Ecto neural progenitor cell (in vitro differentiated cells): ENCODE measurements around the gene SATB2.

Experiments used
- DNase-seq: peaks from one replicate; pipeline ENCODE4 v3.0.0-alpha.2; 2018; ENCODE audit warnings: low spot score

The SATB2 gene

DNA sequence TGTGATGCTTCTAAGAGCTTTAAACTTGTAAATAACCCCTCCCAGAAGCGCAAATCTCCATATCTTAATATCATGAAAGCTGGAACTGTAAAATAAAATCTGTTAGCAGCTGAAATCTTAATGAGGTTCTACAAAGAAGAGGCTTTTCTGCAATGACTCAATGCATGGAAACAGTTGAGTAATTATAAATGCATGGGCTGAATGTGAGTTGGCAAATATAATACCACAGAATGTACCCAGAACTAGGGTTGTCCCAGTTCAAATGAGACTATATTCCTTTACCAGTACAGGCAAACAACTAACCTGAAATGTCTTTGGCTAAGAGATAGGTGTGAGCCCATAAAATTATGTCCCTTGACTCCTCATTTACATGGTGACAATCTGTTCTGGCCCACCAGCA is 52.9 kb downstream of the SATB2 start:
- DNase-seq = no peak

DNA sequence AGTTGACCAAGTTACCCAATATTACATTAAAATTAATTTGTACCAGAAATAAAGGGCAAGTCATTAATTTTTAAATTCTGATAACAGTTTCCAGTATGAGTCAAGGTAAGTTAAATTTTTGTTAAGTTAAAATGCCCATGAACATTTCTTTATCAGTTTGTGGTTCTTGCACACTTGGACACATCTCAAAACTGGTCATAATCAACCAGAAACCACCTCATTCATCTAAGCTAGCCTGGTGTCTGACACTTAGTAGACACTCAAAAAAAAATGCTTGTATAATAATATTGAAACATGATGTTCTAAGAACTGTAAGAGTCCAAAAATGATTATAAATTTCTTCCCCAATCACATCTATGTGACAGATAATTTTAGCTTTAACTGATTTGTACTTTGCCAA is 62.4 kb downstream of the SATB2 start:
- no peak for DNase-seq

DNA sequence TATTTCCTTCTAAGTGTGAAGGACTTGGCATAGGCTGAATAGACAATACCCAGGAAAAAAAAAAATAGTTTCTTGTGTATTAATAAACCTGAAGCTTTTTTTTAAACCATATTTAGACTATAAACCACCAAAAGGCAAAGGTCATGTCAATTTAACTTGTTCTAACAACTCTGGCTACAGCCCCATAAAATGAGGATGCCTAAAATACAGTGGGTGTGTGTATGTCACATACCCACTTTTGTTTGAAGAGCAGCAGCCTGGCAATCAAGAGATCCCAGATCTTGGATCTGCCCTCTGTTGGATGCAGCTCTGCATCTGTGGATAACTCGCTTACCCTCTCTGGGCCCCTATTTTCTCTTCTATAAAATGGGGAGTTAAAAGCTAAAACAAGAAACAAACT is 65.4 kb downstream of the SATB2 start:
- no peak for DNase-seq

DNA sequence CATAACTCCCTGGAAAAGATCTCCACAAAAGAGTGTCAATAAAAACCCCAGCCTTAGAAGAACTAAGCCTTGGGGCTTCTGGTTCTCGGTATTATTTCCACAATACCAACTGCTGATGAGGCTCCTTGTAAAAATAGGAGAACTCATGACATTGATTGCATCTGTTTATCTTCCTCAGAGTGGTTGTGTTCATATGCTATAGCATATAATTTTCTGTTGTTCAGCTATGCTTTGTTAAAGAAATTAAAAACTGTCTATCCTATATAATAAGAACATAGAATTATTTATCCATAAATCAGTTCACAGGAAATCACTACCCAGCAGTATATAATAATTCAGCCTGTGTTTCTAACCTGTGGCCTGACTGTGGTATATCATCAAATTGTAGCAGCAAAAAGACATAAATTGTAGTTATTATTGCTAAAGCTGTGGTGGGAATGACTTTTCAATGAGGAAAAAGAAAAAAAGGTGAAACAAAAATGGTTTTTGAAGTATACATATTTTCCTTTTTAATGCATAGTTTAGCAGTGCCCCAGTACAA is 68.9 kb downstream of the SATB2 start:
- no peak for DNase-seq

DNA sequence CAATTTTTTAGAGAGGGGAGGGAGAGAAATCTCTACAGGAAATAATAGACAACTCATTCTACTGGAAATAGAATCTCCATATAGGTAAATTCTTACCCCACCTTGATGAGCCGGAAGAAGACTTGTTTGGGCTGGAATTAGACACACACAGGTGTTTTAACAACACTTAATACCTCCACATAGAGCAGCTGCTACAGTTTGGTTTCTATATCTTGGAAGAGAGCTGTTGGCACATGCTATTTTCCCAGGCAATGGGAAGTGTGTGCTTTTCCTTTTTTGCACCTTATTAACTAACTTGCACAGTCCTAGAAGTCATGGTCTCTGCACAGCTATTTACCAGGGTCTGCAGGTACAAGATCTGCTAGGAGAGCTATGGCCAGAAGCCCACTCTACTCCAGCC is 73.7 kb downstream of the SATB2 start:
- no peak for DNase-seq

DNA sequence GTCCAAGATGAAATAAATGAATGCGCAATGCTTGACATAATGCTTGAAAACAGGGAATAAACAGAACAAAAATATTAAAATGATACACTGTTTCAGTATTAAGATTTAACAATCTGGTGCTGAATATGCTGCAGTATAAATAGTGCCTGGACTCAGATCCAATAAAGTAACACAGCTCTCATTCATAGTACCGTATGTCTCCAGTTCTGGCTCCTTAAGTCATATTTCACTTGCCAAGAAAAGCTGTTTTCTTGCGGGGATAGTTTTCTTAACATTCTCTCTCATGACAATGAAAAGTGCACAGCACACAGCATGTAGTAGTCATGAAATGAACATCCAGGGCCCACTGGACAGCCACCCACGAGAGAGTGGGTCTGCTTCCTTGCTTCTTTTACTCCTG is 74.7 kb downstream of the SATB2 start:
- no peak for DNase-seq

DNA sequence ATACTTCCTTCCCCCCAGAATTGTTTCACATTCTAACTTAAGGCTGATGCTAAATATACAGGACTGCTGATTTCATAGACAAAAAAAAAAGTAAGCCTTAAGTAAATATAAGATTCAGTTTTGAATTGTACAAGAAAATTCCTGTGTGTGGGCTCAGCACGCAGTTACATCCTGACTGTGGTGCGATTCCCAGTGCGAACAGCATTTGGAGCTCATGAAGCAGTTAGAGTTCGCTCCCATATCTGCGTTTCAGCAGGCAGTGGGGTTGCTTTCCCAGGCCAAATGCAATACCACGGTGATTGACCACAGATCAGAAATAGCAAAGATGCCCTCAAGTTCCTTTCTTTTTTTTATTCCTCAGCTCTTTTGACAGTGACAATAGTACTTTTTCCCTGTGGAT is 75.6 kb downstream of the SATB2 start:
- DNase-seq = no peak

DNA sequence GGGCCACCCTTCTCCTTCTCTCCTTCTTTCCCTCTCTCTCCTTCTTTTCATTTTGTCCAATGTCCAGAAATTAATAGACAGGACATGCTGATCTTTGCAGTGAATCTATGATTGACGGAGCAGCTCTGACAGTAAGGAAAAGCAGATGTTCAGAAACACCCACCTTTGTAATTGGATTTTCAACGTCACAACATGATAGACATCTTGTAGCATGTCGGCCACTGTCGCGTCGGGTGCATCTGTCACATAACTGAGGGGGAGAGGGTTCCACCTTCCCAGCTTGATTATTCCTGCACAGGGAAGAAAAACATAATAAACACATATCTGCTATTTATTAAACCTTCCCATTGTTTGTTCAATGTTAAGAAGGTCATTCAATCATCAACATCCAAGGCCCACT is 76.2 kb downstream of the SATB2 start:
- DNase-seq = no peak

DNA sequence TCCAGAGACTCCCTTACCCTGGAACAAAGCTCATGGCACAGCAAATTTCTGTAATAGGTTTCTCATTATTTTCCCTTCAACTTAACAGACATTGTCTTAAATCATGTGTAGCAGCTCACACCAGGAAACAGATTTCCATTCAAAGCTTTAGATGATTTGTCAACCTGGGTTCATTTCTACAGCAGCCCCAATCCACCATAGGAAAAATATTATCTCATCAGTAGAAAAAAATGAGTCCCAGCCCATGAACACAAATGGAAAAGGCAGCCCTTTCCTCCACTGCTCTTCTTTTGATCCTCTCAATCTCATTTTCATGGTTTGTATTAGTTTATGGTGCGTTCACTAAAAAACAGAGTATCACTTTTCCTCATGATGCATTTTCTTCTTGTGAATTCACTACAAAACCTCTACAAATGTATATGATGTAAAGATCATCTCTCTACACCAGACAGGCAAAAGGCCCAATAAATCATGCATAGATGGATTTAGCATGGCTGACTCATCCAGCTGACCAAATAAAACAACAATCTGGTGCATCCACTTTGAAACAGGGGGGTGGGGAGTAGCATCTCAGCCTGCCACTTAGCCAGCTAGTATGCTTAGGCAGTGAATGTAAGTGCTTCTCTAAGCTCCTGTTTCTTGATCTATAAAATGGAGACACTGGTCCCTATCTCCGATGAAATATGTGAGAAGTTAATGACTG is 78.6 kb downstream of the SATB2 start:
- no peak for DNase-seq

DNA sequence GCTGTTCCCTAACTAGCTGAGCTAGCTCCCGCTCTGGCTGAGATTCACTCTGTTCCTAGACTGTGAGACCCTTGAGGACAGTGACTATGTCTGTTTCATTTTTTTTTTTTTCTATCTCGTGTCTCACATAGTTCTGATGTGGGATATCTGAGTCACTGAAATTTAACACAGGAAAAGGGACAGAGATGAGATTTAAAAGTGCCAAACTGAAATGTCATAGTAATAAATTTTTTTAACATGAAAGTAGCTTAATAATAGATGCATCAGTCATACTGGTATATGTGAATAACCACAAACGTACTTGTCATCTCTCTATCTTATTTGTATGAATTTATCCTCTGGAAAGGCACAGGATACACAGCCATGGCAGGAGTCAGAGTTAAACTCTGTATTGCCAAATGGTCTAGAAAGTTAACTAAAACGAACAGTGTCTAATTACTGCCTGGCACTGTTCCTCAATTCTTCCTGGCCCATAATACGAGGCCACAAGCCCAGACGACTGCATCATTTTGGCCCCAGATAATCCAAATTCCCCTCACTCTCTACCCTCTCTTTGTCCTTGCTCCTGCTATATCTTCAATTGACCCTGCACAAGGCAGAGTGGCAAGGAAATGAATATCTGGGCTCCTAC is 87.5 kb downstream of the SATB2 start:
- DNase-seq = no peak

DNA sequence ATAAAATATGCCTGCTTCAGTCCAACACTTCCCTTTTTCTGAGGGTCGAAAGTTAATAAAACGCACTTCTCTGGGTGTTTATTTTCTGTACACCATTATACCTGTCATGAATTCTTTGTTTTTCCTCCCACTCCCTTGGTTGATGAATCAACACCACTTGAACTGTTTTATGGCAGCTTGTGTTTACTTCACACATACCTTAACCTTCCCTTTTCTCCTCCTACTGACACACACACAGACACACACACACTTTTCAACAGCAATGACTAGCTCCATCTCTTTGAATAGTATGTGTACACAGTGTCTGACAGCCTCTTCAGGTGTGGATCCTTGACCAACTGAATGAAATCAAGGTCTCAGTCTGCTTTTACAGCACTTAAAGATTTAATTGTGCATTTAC is 91.3 kb downstream of the SATB2 start:
- DNase-seq = no peak

DNA sequence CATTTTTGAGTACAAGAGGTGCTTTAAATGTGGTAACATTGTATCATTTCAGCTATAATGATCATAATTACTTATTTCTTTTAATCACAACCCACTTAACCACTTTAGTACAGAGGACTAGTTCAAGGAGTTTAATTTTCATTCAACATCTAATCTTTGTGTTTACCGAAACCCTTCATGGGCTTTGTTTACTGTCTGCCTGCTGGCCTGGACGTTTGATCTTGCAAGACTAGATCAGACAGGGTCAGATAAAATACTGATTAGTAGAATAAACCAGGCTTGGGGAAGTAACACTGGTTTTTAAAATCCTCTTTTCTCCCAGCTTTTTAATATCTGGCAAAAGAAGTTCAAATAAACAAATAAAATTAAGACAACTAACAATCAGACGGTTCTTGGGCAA is 93.6 kb downstream of the SATB2 start:
- no peak for DNase-seq

DNA sequence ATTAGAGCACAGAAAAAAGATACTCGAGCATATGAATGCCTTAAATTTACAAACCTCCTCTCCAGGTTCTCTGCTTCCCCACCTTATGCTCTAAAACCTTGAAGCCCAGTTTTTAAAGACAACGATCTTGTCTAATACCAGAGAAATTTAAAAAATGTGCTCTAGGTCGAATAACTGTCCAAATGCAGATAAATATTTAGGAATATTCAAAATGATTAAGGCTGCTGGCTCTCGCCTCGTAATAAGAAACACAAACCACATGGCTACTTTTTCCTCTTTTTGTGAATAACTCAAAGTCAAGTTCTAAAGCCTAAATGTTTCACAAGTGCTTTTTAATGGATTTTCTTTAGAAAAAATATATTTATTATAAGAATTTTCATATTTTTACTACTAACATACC is 101.3 kb downstream of the SATB2 start:
- DNase-seq = no peak

DNA sequence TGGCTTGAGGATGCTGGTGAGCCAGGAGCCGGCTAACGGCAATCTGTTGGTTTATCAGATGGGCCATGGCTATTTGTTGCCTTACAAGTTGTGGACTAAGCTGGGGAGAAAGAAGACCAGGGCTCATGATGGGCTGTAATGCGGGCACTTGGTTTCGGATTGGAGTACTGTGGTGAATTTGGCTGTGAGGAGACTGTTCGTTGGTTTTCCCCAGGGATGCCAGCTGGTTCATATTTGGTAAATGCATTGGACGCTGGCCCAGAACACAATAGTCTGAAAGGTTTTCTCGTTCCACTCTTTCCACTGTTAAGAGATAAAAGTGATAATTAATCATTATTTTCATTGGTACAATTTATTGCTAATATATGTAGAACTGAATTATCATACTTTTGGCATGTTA is 108.9 kb downstream of the SATB2 start:
- no peak for DNase-seq

DNA sequence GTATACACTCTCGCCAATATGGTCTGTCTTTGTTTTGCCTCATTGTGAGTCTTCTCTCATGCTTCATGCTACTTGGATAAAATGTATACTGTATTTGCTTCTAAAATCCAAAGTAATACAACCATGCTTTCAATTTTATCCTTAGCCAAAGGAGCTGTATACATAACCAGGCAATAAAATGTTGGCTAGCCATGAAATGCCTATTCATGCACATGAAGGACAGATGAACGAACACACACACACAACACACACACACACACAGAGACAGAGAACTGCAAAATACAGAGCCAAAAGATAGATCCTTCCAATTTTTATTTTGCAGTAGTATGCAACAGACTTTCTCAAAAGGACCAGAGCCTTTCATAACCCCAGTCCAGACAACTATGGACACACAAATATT is 113.7 kb downstream of the SATB2 start:
- no peak for DNase-seq

DNA sequence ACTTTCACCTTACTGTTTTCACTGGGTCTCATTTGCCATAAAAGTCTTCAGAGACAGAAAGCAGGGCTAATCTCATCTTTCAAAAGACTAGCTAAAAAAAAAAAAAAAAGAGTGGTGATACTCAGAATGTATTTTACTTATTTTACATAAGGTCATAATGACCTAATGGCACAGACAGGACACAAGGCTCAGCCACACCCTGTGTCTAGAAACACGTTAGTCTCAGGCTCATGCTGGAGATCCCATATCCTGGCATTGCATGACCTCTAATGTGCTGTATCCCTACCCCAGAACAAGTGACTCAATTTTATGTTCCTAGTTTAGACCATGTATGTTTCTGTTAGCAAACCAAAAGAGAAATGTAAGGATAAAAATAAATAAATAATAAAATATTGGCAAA is 115.4 kb downstream of the SATB2 start:
- no peak for DNase-seq

DNA sequence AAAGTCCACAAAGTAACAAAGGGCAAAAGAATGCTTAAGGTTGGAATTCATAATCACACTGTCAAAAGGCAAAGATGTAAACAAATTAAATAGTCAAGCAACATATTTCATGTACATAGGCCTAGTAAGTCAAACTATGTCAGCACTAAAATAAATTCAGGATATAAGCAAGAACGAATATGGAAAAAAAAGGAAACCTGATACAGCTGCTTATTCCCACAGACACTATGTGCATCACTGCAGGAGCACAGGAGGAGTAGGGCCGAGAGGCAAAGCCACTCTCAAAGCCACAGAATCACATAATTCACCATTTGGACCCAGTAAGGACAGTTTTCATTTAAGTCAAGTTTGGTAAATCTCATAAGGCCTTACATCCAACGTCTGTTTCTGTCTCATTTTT is 116.6 kb downstream of the SATB2 start:
- no peak for DNase-seq

DNA sequence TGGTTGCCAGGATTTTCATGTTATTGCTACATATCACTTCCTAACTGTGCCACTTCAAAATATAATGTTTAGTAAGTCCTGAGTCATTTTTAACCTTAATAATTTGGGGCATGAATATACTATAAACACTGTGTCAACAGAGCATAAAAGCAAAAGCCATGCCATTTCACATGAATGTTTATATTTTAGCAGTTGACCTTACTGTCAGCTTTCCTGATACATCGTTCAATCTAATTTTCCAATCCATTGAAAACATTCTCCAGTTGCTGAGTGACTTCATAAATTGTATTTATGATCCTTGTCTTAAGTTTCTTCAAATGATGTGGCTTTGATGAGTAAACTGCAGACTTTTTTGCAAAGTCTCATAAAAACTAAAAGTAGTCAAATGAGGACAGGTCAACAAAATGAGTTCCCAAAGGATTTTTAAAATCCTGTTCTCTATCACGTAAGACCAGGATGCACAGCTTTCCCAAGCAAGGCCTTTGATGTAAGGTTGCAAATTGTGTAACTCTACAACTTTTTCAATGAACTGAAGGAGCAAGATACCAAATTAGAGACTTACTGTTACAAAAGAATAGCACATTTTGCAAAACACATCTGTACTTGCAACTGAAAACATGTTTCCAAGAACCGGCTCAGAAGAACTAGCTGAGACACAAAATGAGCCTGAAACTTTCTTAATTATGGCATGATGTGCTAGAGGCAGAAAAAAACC is 117.7 kb downstream of the SATB2 start:
- DNase-seq = no peak

DNA sequence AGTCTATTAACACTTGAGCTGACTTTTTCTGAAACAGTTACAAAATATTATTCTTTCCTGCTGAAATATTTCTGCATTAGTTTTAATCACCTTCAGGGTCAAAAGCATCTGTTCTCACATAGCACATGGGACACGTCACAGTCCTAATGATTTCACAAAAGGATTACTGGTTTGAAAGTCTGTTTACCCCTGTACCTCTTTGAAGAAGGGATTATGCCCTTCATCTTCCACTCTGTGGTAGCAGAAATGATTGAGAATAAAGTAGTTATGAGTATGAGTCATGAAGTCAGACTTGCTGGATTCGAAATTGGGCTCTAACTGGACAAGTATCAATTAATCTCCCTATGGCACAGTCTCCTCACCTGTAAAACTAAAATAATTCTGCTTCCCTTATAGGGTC is 121.2 kb downstream of the SATB2 start:
- no peak for DNase-seq

DNA sequence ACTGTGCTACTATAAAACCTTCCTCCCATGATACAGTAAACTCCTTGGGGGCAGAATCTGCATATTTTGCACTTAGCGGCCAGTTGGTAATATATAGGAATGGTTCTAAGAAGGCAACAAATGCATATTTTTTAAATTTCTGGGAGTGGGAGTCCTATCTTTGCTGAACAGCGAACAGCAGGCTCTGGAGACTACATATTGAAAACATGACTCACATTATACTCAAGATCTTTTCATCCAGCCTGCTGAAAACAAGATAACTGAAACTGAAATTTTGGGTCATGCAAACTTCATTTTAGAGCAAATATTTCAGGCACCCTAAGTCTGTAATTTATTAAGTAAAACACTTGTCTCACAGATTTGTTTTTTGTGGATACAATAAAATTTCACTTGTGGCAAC is 122.2 kb downstream of the SATB2 start:
- no peak for DNase-seq

DNA sequence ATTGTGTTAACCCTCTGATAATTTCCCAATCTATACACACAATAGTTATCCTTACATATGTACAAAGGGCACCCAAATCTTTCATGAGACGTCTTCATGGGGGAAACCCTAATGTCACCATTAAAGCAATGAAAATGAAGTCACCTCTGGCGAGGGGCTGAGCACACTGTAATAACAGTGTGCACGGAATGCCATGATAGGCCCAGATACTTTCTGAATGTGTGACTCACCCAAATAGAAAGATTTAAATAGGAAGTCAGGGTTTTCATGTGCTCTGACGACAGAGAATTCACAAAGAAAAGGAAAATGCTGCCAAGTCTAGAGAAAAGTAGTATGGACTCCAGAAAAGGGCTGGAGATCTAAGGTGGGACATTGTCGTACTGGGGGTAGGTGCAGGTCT is 128.3 kb downstream of the SATB2 start:
- no peak for DNase-seq

DNA sequence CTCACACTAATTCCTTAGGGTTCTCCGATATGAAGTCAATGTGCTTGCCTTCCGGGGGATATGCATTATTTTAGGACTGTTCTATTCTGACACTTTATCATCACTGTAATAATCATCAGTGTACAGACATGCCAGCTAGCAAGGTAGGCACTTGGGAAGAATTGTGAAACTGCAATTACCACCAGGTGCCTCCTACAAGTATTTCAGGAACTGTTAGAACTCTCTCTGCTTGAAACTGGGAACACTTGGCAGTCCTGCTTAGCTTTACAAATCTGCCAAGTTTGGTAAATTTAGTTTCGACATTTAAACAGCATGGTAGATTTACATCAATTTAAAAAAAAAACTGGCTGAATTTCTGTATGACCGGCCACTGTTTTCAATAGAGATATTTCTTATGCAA is 128.7 kb downstream of the SATB2 start:
- DNase-seq = no peak

DNA sequence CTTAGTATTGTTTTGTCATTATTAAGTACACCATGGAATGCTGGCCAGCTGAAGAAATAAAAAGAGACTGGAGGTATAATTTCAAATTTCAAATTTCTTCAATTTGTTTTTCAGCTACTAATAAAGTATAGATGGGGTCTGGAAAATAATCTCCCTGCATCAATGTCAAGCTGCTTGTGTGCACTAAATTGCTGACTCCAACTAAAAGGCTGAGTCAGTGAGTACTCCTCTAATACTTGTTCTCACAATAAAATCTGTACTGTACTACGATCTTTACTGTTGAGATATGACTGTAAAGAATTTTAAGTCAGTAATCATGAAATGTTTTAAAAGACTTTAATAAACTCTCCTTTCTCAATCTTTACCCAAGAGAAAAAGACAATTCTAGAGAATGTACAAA is 131.9 kb downstream of the SATB2 start:
- DNase-seq = no peak
